Measurements from ENCODE around the gene TBXA2R. TPM values are rescaled to one million over a fixed set of nuclear protein-coding genes. Genes with fewer than 3 reads are reported as not detected.

Gene TBXA2R
- total RNA-seq, 2 experiments from 2014 or later = 2.6 to 2.8 TPM

DNA sequence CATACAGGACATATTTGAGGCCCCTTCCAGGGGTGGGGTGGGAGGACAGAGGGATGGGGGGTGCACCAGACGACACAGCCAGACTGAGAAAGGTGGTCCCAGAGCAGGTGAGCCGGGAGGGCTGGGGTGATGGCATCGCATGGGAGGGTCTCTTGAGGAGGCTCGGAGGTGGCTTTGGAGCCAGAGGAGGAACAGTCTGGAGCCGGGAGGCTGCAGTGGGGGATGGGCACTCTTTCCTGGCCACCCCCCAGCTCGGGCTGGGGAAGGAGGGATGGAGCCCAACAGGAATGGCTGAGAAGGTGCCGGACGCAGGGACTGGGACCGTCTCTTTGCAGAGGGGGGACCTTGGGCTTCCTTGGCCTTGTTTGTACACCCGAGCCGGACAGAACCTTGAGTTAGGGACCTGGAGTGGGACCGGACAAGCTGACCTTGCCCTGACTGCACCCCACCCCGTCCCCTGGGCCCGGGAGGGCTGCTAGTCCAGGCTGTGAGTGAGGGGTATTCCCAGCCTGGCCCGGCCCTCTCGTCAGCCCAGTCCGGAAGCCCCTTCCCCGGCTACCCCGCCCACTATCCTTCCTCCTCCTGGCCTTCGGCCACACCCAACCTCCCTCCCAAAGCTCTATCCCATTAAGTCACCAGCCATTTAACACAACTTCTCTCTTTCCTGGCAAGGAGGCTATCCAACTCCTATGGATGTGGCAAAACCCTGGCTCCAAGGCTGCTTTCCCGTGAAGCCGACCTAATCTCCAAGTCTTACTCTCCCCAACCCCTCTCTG is 816 bp upstream of the TBXA2R start:
- Mint-ChIP-seq H3K27me3 (ENCODE audit: low read depth) (no peaks in the 10 kb centered on the region), H3K9me3 (ENCODE audit: insufficient read depth) (no peaks in the 10 kb centered on the region), H3K4me3 (peak overlapping the region; percentile 27), H3K27ac (no peak overlapping the region), H3K4me1 (ENCODE audit: low read depth) (peaks cover 19% of the 10 kb centered on the region), H3K36me3 (ENCODE audit: low read depth) (peaks cover 8% of the 10 kb centered on the region)
- DNase-seq (no peak), ATAC-seq (no peak)
- CTCF ChIA-PET = interaction anchor here (2.0 to 2.2 kb wide), 2 partner anchors 12 to 62 kb away, joined by 5 to 6 read pairs; no protein-coding TSS in a partner anchor
- POLR2A ChIA-PET = interaction anchor here (0.7 kb wide), 1 partner anchor 1796 kb away, joined by 3 read pairs; no protein-coding TSS in a partner anchor

GRCh38 chr19:3606174-3606689 is 443 bp downstream of the TBXA2R start:
- peaks cover 19% of the 10 kb centered on the region for H3K4me1 Mint-ChIP-seq (ENCODE audit: low read depth)
- H3K36me3 Mint-ChIP-seq (ENCODE audit: low read depth) = peaks cover 4% of the 10 kb centered on the region
- peak; percentile 51 for DNase-seq
- peak; percentile 65 for ATAC-seq
- H3K27ac Mint-ChIP-seq = no peak overlapping the region
- no peaks in the 10 kb centered on the region for H3K9me3 Mint-ChIP-seq (ENCODE audit: insufficient read depth)
- no peaks in the 10 kb centered on the region for H3K27me3 Mint-ChIP-seq (ENCODE audit: low read depth)
- ChIA-PET CTCF (no interaction called here), POLR2A (no interaction called here)
- H3K4me3 Mint-ChIP-seq = peak overlapping the region; percentile 37

DNA sequence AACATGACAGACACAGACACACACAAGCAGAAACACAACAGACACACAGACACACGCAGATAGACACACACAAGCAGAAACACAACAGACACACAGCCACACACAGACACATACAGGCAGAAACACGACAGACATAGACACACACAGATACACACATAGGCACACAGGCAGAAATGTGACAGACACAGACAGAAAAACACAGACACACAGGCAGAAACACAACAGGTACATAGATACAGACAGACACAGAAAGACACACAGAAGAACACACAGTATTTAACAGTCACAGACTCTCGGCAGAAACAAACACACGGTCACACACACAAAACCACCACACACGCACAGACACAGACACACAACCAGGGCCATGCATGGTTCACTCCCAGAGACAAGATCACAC is 905 bp downstream of the TBXA2R start:
- H3K36me3 Mint-ChIP-seq (ENCODE audit: low read depth) = peaks cover 4% of the 10 kb centered on the region
- H3K4me3 Mint-ChIP-seq = no peak overlapping the region
- no peaks in the 10 kb centered on the region for H3K27me3 Mint-ChIP-seq (ENCODE audit: low read depth)
- H3K27ac Mint-ChIP-seq = no peak overlapping the region
- no peaks in the 10 kb centered on the region for H3K9me3 Mint-ChIP-seq (ENCODE audit: insufficient read depth)
- peaks cover 19% of the 10 kb centered on the region for H3K4me1 Mint-ChIP-seq (ENCODE audit: low read depth)
- CTCF ChIA-PET = no interaction called here
- no peak for DNase-seq
- POLR2A ChIA-PET = no interaction called here
- no peak for ATAC-seq

- ChIA-PET CTCF (interaction anchor here (0.8 to 1.8 kb wide), 3 partner anchors 16 to 60 kb away, joined by 3 to 5 read pairs (median 5); no protein-coding TSS in a partner anchor), POLR2A (no interaction called here)
- no peak overlapping the region for H3K27ac Mint-ChIP-seq
- no peak overlapping the region for H3K4me3 Mint-ChIP-seq
- peaks cover under 1% of the 10 kb centered on the region for H3K36me3 Mint-ChIP-seq (ENCODE audit: low read depth)
- peaks cover 19% of the 10 kb centered on the region for H3K4me1 Mint-ChIP-seq (ENCODE audit: low read depth)
- H3K27me3 Mint-ChIP-seq (ENCODE audit: low read depth) = no peaks in the 10 kb centered on the region
- DNase-seq = no peak
- no peak for ATAC-seq
- no peaks in the 10 kb centered on the region for H3K9me3 Mint-ChIP-seq (ENCODE audit: insufficient read depth)
Measured at GRCh38 chr19:3605361-3605760, 1.3 kb downstream of the TBXA2R start.

DNA sequence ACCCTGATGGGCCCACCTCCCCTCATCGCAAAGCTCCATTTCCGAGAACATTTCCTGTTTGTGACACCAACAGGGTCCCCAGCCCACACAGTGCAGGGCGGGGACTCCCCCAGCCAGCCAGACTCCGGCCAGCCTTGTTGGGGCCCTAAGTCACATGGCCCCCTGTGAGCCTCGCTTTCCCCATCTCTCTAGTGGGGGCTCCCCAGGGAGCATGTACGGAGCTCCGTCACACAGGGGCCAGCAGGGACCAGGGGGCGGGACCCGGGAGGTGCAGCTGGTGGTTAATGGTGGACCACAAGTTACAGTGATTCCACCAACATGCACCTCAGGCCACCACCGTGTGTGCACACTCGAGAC is 1.7 kb downstream of the TBXA2R start:
- Mint-ChIP-seq H3K27ac (no peak overlapping the region), H3K36me3 (ENCODE audit: low read depth) (no peaks in the 10 kb centered on the region), H3K4me3 (no peak overlapping the region), H3K27me3 (ENCODE audit: low read depth) (no peaks in the 10 kb centered on the region), H3K9me3 (ENCODE audit: insufficient read depth) (no peaks in the 10 kb centered on the region), H3K4me1 (ENCODE audit: low read depth) (peaks cover 19% of the 10 kb centered on the region)
- ChIA-PET POLR2A (interaction anchor here (0.8 to 1.1 kb wide), 3 partner anchors 13 to 48 kb away, joined by 3 read pairs; partner anchors contain the start of gene MFSD12), CTCF (interaction anchor here (0.8 to 1.8 kb wide), 3 partner anchors 16 to 60 kb away, joined by 3 to 5 read pairs (median 5); no protein-coding TSS in a partner anchor)
- DNase-seq (peak; percentile 57), ATAC-seq (peak; percentile 50)

- DNase-seq (no peak), ATAC-seq (peak; percentile 8)
- no peaks in the 10 kb centered on the region for H3K9me3 Mint-ChIP-seq (ENCODE audit: insufficient read depth)
- CTCF ChIA-PET = interaction anchor here (0.8 to 1.8 kb wide), 3 partner anchors 16 to 59 kb away, joined by 3 to 5 read pairs (median 5); no protein-coding TSS in a partner anchor
- POLR2A ChIA-PET = interaction anchor here (0.8 to 1.1 kb wide), 3 partner anchors 13 to 47 kb away, joined by 3 read pairs; partner anchors contain the start of gene MFSD12
- H3K27me3 Mint-ChIP-seq (ENCODE audit: low read depth) = no peaks in the 10 kb centered on the region
- H3K4me1 Mint-ChIP-seq (ENCODE audit: low read depth) = peaks cover 16% of the 10 kb centered on the region
- no peaks in the 10 kb centered on the region for H3K36me3 Mint-ChIP-seq (ENCODE audit: low read depth)
- H3K27ac Mint-ChIP-seq = no peak overlapping the region
- H3K4me3 Mint-ChIP-seq = peak overlapping the region; percentile 27
Measured at GRCh38 chr19:3604227-3604986, 2.3 kb downstream of the TBXA2R start.

GRCh38 chr19:3603121-3603811 is 3.4 kb downstream of the TBXA2R start:
- ChIA-PET POLR2A (no interaction called here), CTCF (interaction anchor here (1.8 kb wide), 1 partner anchor 58 kb away, joined by 5 read pairs; no protein-coding TSS in a partner anchor)
- no peak overlapping the region for H3K4me3 Mint-ChIP-seq

DNA sequence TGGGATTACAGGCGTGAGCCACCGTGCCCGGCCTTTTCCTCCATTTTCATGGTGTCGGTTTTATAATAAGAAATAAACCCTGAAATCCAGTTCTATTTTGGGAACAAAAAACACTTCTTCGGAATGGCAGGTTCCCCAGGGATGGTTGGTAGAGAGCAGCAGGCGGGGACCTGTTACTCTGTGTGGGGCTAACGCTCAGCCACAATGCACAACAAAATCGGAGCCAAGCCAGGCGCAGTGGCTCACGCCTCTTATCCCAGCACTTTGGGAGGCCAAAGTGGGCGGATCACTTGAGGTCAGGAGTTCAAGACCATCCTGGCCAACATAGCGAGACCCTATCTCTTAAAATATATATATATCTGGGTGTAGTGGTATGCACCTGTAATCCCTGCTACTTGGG is 5.7 kb downstream of the TBXA2R start:
- ATAC-seq (no peak), DNase-seq (no peak)
- H3K27ac Mint-ChIP-seq = no peak overlapping the region
- no peaks in the 10 kb centered on the region for H3K36me3 Mint-ChIP-seq (ENCODE audit: low read depth)
- H3K9me3 Mint-ChIP-seq (ENCODE audit: insufficient read depth) = no peaks in the 10 kb centered on the region
- CTCF ChIA-PET = no interaction called here
- no peaks in the 10 kb centered on the region for H3K27me3 Mint-ChIP-seq (ENCODE audit: low read depth)
- POLR2A ChIA-PET = no interaction called here
- no peaks in the 10 kb centered on the region for H3K4me1 Mint-ChIP-seq (ENCODE audit: low read depth)
- H3K4me3 Mint-ChIP-seq = no peak overlapping the region

More at GRCh38 chr19:3603121-3603811, 3.4 kb downstream of the TBXA2R start:
- DNase-seq (no peak), ATAC-seq (no peak)
- Mint-ChIP-seq H3K27ac (no peak overlapping the region), H3K4me1 (ENCODE audit: low read depth) (peaks cover 11% of the 10 kb centered on the region), H3K27me3 (ENCODE audit: low read depth) (no peaks in the 10 kb centered on the region), H3K9me3 (ENCODE audit: insufficient read depth) (no peaks in the 10 kb centered on the region), H3K36me3 (ENCODE audit: low read depth) (no peaks in the 10 kb centered on the region)

DNA sequence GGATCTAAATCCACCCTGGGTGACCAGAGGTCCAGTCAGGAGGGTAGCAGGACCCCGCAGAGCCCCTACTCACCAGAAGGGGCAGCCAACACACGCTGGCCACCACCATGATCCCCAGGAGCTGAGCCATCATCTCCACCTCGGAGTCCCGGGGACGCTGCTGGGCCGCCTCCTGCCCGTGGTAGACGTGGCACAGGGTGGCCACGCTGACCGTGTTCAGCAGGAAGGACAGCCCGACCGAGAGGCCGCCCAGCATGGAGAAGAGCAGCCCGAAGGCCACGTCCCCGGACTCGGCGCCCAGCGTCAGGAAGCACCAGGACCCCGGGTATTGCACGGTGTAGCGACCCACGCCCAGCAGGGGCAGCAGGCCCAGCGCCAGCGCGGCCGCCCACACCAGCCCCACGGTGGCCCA is 6.9 kb downstream of the TBXA2R start:
- no peaks in the 10 kb centered on the region for H3K27me3 Mint-ChIP-seq (ENCODE audit: low read depth)
- H3K27ac Mint-ChIP-seq = no peak overlapping the region
- no peaks in the 10 kb centered on the region for H3K4me1 Mint-ChIP-seq (ENCODE audit: low read depth)
- H3K36me3 Mint-ChIP-seq (ENCODE audit: low read depth) = no peaks in the 10 kb centered on the region
- no peak for DNase-seq
- POLR2A ChIA-PET = no interaction called here
- H3K9me3 Mint-ChIP-seq (ENCODE audit: insufficient read depth) = no peaks in the 10 kb centered on the region
- no peak overlapping the region for H3K4me3 Mint-ChIP-seq
- ATAC-seq = no peak
- CTCF ChIA-PET = no interaction called here

DNA sequence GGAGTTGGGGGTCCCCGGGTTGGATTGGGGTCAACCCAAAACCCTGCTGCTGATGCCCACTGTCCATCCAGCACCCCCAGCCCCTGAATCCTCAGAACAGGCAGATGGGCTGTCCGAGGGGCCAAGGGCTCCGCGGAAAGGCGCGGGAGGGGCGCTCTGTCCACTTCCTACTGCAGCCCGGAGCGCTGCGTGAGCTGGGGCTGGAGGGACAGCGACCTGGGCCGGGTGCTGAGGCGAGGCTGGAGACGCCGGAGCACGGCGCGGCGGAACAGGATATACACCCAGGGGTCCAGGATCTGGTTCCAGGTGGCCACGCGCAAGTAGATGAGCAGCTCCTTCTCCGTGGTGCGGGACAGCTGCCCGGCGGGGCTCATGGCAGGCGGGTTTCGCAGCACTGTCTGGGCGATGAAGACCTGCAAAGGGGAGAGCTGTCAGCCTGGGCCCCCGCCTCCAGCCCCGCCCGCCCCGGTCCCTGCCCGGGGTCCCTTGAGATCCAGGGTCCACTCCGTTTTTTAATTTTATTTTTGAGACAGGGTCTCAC is 11.1 kb downstream of the TBXA2R start:
- ChIA-PET CTCF (no interaction called here), POLR2A (no interaction called here)
- peaks cover 2% of the 10 kb centered on the region for H3K27me3 Mint-ChIP-seq (ENCODE audit: low read depth)
- H3K36me3 Mint-ChIP-seq (ENCODE audit: low read depth) = no peaks in the 10 kb centered on the region
- no peak overlapping the region for H3K27ac Mint-ChIP-seq
- DNase-seq = no peak
- H3K4me1 Mint-ChIP-seq (ENCODE audit: low read depth) = no peaks in the 10 kb centered on the region
- H3K9me3 Mint-ChIP-seq (ENCODE audit: insufficient read depth) = no peaks in the 10 kb centered on the region
- no peak for ATAC-seq
- no peak overlapping the region for H3K4me3 Mint-ChIP-seq

DNA sequence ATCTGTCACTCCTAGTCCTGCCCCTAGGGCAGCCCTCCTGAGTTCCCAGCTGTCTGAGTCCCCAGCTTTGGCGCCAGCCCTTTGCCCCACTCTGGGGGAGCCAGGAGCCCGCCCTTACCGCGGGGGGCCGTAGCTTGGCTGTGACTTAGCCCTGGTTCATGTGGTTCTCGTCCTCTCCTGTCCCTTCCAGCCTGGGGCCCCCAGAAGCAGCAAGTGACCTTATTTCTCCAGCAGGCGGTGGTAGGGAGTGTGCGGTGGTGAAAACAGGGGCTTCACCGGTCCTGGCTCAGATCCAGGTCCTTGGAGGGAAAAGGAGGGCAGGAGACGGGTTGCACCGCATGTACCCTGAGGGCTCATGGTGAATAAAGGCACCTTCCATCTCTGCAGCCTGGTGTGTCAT is 13.5 kb downstream of the TBXA2R start:
- Mint-ChIP-seq H3K9me3 (ENCODE audit: insufficient read depth) (no peaks in the 10 kb centered on the region), H3K36me3 (ENCODE audit: low read depth) (no peaks in the 10 kb centered on the region), H3K4me3 (no peak overlapping the region), H3K4me1 (ENCODE audit: low read depth) (no peaks in the 10 kb centered on the region), H3K27me3 (ENCODE audit: low read depth) (peaks cover 2% of the 10 kb centered on the region), H3K27ac (no peak overlapping the region)
- ChIA-PET CTCF (no interaction called here), POLR2A (no interaction called here)
- ATAC-seq (no peak), DNase-seq (no peak)
